CD4-positive, alpha-beta T cell (primary cell): ENCODE results near the gene SLC1A3. TPM values are rescaled to one million over a fixed set of nuclear protein-coding genes. Genes with fewer than 3 reads are reported as not detected.

Source experiments
- ATAC-seq: fragments of 200-7000 bp; cut with Tn5 transposase; one replicate; pipeline ENCODE4 v1.10.0; 2022; ENCODE audit warnings: mild to moderate bottlenecking; ENCODE audit not compliant: poor library complexity
- CTCF ChIA-PET: fragments of 350-600 bp; sonication (Branson Sonifier 250); formaldehyde crosslinking; loops from one replicate; lab custom pipeline; 2021; ENCODE audit warnings: antibody characterized with exemption, inconsistent platforms; lab: Charles Lee
- POLR2A ChIA-PET: fragments of 350-600 bp; sonication (Branson Sonifier 250); formaldehyde crosslinking; loops from one replicate; lab custom pipeline; 2021; ENCODE audit warnings: antibody characterized with exemption, inconsistent platforms; lab: Charles Lee
- DNase-seq, 14 experiments: peaks; one replicate each; pipeline ENCODE4 v3.0.0-alpha.2; 2013 to 2020; ENCODE audit warnings: mixed read lengths in 2 of 14
- H3K27ac ChIP-seq, 2 donors: one replicate each; pipeline versions ENCODE4 v1.5.1 to v1.7.0; 2013; ENCODE audit warnings: low read length in 2 of 2, low read depth in 1 of 2, mild to moderate bottlenecking in 1 of 2
- H3K27me3 ChIP-seq, 2 experiments: 1 replicate in 1 of 2; 2 replicates in 1 of 2; pipeline versions ENCODE4 v1.6.1 to v1.7.0; 2013; ENCODE audit warnings: low read length in 2 of 2, control low read depth in 1 of 2, mild to moderate bottlenecking in 1 of 2, moderate library complexity in 1 of 2; ENCODE audit not compliant: insufficient read depth in 2 of 2, control insufficient read depth in 1 of 2
- H3K36me3 ChIP-seq: one replicate; pipeline ENCODE4 v1.6.1; 2013; ENCODE audit warnings: low read length, control low read depth; ENCODE audit not compliant: insufficient read depth
- H3K4me1 ChIP-seq: one replicate; pipeline ENCODE4 v1.6.1; 2013; ENCODE audit warnings: low read length, control low read depth; ENCODE audit not compliant: insufficient read depth
- H3K4me3 ChIP-seq: one replicate; pipeline ENCODE4 v1.5.1; 2013; ENCODE audit warnings: mild to moderate bottlenecking, low read length, moderate library complexity
- H3K9me3 ChIP-seq, 2 experiments: 1 replicate in 1 of 2; 2 replicates in 1 of 2; pipeline versions ENCODE4 v1.6.1 to v1.7.0; 2013; ENCODE audit warnings: low read length in 2 of 2, mild to moderate bottlenecking in 2 of 2, control low read depth in 1 of 2, moderate library complexity in 1 of 2; ENCODE audit not compliant: control insufficient read depth in 1 of 2, insufficient read depth in 1 of 2
- H3K27ac Mint-ChIP-seq: one replicate; pipeline ENCODE4 v1.8.0; 2020; ENCODE audit warnings: mixed read lengths
- H3K27me3 Mint-ChIP-seq: one replicate; pipeline ENCODE4 v1.8.0; 2021; ENCODE audit warnings: mixed read lengths
- H3K36me3 Mint-ChIP-seq: one replicate; pipeline ENCODE4 v1.8.0; 2021; ENCODE audit warnings: low read depth, mixed read lengths
- H3K4me1 Mint-ChIP-seq: one replicate; pipeline ENCODE4 v1.8.0; 2021; ENCODE audit warnings: low read depth, mixed read lengths
- H3K4me3 Mint-ChIP-seq: one replicate; pipeline ENCODE4 v1.8.0; 2020; ENCODE audit warnings: mild to moderate bottlenecking, mixed read lengths
- H3K9me3 Mint-ChIP-seq: one replicate; pipeline ENCODE4 v1.8.0; 2020; ENCODE audit warnings: mixed read lengths
- intact Hi-C, 2 experiments: fragments of 100-400 bp; cut with DNase I in 1 of 2; cut with micrococcal nuclease in 1 of 2; formaldehyde crosslinking; loops; one replicate each; pipeline versions ENCODE4 v1.15.1 to v1.9.0; 2023 to 2025; cut with DNase I, micrococcal nuclease
- total RNA-seq, 174 experiments: library from RNA in 2 of 174; stranded (reverse) in 2 of 174; gene quantifications; one replicate each; pipeline ENCODE4 v1.2.3 and lab custom pipeline; 2021 to 2026
- TF ChIP-seq, protein P1 (sequence below): fragments of 200-600 bp; IDR thresholded peaks from one replicate; pipeline ENCODE4 v1.8.0; 2022; ENCODE audit warnings: antibody characterized with exemption, mild to moderate bottlenecking

The SLC1A3 gene
- total RNA-seq, 2 experiments from 2014 or later = not detected

DNA sequence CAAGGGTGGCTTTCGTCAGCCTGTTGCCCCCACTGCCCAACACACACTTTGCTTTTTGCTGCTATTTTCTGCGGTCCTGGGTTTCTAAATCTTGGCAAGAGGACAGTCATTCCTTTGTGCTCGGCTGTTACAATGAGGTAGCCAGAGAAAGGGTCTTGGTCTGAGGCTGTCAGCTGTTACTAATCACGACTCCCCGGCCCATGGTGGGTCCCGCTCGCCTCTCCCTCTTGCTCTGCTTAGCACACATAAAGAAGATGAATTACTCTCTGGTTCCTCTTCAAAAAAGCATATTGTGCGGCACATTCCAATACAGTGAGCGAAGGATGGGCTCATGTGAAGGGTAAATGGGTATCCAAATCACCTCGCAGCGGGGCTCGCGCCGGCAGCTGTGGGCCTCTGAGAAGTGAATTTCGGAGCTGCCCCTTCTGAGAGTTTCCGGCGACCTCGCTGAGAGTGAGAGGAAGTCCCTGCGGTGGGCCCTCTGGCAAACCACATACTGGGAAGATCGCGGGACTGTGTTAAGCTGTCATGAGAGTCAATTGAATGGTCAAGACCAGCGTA, 56.0 kb downstream of the SLC1A3 start:
- no peaks in the 10 kb centered on the region for H3K36me3 Mint-ChIP-seq
- no peak overlapping the region for H3K4me3 Mint-ChIP-seq
- no peaks in the 10 kb centered on the region for H3K9me3 Mint-ChIP-seq
- no peak overlapping the region for H3K27ac Mint-ChIP-seq
- no peak overlapping the region for H3K27ac ChIP-seq
- H3K4me1 ChIP-seq = no peaks in the 10 kb centered on the region
- H3K9me3 ChIP-seq = no peaks in the 10 kb centered on the region
- ATAC-seq = no peak
- H3K4me3 ChIP-seq = no peak overlapping the region
- no peaks in the 10 kb centered on the region for H3K27me3 ChIP-seq
- no peak for DNase-seq
- H3K36me3 ChIP-seq = no peaks in the 10 kb centered on the region
- intact Hi-C loops = no loop called here
- CTCF ChIA-PET = no interaction called here
- H3K27me3 Mint-ChIP-seq = peaks cover 11% of the 10 kb centered on the region
- TF ChIP-seq, protein P1, sequence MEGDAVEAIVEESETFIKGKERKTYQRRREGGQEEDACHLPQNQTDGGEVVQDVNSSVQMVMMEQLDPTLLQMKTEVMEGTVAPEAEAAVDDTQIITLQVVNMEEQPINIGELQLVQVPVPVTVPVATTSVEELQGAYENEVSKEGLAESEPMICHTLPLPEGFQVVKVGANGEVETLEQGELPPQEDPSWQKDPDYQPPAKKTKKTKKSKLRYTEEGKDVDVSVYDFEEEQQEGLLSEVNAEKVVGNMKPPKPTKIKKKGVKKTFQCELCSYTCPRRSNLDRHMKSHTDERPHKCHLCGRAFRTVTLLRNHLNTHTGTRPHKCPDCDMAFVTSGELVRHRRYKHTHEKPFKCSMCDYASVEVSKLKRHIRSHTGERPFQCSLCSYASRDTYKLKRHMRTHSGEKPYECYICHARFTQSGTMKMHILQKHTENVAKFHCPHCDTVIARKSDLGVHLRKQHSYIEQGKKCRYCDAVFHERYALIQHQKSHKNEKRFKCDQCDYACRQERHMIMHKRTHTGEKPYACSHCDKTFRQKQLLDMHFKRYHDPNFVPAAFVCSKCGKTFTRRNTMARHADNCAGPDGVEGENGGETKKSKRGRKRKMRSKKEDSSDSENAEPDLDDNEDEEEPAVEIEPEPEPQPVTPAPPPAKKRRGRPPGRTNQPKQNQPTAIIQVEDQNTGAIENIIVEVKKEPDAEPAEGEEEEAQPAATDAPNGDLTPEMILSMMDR = no peak
- POLR2A ChIA-PET = no interaction called here
- H3K4me1 Mint-ChIP-seq = no peaks in the 10 kb centered on the region

DNA sequence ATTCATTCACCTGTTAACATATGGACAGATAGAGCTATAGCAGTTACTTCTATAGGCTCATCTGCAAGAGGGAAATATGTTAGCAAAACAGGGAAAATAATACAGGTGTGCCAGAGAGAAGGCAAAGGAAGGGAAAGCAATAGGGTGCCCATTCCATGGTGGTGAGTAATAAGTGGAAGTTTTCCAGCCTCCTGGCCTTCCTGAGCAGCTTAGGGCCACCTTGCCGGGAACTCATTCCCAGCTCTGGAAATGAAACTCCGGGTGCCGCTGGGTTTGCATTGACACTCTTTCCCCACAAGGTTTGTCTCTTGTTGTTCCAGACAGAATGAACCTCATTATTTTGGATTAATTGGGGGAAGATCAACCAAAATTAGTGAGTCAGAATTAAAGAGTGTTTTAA, 58.4 kb downstream of the SLC1A3 start:
- no peaks in the 10 kb centered on the region for H3K4me1 ChIP-seq
- Mint-ChIP-seq H3K9me3 (no peaks in the 10 kb centered on the region), H3K36me3 (no peaks in the 10 kb centered on the region), H3K4me3 (no peak overlapping the region), H3K4me1 (no peaks in the 10 kb centered on the region), H3K27me3 (peaks cover 12% of the 10 kb centered on the region), H3K27ac (no peak overlapping the region)
- H3K36me3 ChIP-seq = no peaks in the 10 kb centered on the region
- H3K9me3 ChIP-seq = no peaks in the 10 kb centered on the region
- H3K27me3 ChIP-seq = no peaks in the 10 kb centered on the region
- CTCF ChIA-PET = no interaction called here
- ATAC-seq (no peak), DNase-seq (no peak)
- H3K27ac ChIP-seq = no peak overlapping the region
- intact Hi-C loops = no loop called here
- TF ChIP-seq, protein P1 = no peak
- POLR2A ChIA-PET = no interaction called here
- no peak overlapping the region for H3K4me3 ChIP-seq

DNA sequence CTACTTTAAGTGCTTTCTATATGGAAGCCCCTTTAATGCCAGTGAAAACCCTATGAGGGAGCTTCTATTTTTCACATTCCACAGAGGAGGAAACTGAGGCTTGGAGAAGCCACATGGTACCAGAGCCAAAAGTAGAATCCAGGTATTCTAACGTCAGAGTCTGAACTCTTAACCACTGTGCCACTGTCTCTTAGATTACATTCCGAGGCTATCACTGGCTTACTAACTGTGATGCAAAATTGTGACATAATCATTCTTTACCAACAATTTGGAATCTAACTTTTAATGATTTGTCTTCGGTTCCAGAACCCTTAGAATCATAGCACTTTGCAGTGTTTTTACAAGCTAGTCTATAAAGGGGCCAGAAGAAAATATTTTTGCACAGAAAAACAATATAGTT, 59.2 kb downstream of the SLC1A3 start:
- TF ChIP-seq, protein P1 = no peak
- ChIA-PET POLR2A (no interaction called here), CTCF (no interaction called here)
- intact Hi-C loops = no loop called here
- peaks cover 12% of the 10 kb centered on the region for H3K27me3 Mint-ChIP-seq
- H3K27ac ChIP-seq = no peak overlapping the region
- H3K4me1 ChIP-seq = no peaks in the 10 kb centered on the region
- H3K4me1 Mint-ChIP-seq = no peaks in the 10 kb centered on the region
- DNase-seq = no peak
- no peak overlapping the region for H3K4me3 Mint-ChIP-seq
- H3K36me3 Mint-ChIP-seq = no peaks in the 10 kb centered on the region
- H3K27ac Mint-ChIP-seq = no peak overlapping the region
- H3K9me3 Mint-ChIP-seq = no peaks in the 10 kb centered on the region
- no peak overlapping the region for H3K4me3 ChIP-seq
- no peaks in the 10 kb centered on the region for H3K27me3 ChIP-seq
- no peaks in the 10 kb centered on the region for H3K36me3 ChIP-seq
- no peak for ATAC-seq
- H3K9me3 ChIP-seq = no peaks in the 10 kb centered on the region
